Colonic mucosa (tissue), 4 donors: Measurements from ENCODE around the gene SLC18B1. TPM values are rescaled to one million over a fixed set of nuclear protein-coding genes. Genes with fewer than 3 reads are reported as not detected.

Experiments used
- DNase-seq: peaks from one replicate; pipeline ENCODE4 v3.0.0-alpha.2; 2020
- H3K27ac ChIP-seq: fragments of 200-600 bp; one replicate; pipeline ENCODE4 v1.8.0; 2021
- H3K27me3 ChIP-seq: fragments of 200-600 bp; one replicate; pipeline ENCODE4 v1.8.0; 2021
- H3K36me3 ChIP-seq: fragments of 200-600 bp; one replicate; pipeline ENCODE4 v1.8.0; 2021
- H3K4me1 ChIP-seq: fragments of 200-600 bp; one replicate; pipeline ENCODE4 v1.8.0; 2021; ENCODE audit warnings: mild to moderate bottlenecking
- H3K4me3 ChIP-seq: fragments of 200-600 bp; one replicate; pipeline ENCODE4 v1.8.0; 2021
- H3K9ac ChIP-seq, 2 donors: one replicate each; pipeline ENCODE4 v1.7.0; 2013; ENCODE audit warnings: control low read depth in 2 of 2, low read depth in 2 of 2, low read length in 2 of 2
- H3K9me3 ChIP-seq: fragments of 200-600 bp; one replicate; pipeline ENCODE4 v1.8.0; 2021
- intact Hi-C: fragments of 100-400 bp; cut with DNase I; formaldehyde crosslinking; loops from one replicate; pipeline ENCODE4 v1.14.1; 2022
- total RNA-seq, 2 donors: library from RNA; stranded (reverse); fragmentation: NEBNext Ultra II Directional in 1 of 2; extraction: Animal tissue kit (Norgen Biotek cat#: 25700) in 1 of 2; gene quantifications; one replicate each; pipeline ENCODE4 v1.2.1, GENCODE V29; 2021
- TF ChIP-seq, protein P1 (sequence below): fragments of 200-600 bp; IDR thresholded peaks from one replicate; pipeline ENCODE4 v1.8.0; 2022; ENCODE audit warnings: antibody characterized with exemption, mild to moderate bottlenecking
- donor health status: healthy.
- donor health status: DM: no; HTN: no; CAD: no.
- donor health status: DM: no; HTN: no; CAD: no.

The SLC18B1 gene
- total RNA-seq, 2 donors from 2014 or later: 11.1 to 11.8 TPM

DNA sequence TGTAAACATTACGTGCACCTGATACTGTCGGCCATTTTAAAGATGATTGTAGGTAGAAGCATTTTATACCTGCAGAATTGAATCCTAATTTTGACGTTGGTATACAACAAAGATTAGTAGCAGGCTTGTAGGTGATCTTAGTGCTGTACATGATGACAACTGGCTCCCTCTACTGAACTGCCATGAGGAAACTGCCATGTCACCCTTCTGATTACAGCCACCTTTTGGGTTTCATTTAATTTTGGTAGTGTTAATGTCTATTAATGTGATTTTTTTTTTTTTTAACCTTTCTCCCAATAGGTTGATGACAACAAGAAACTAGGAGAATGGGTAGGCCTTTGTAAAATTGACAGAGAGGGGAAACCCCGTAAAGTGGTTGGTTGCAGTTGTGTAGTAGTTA lies 18.2 kb upstream of the SLC18B1 start:
- Histone ChIP-seq H3K4me1 (peaks cover 6% of the 10 kb centered on the region), H3K36me3 (peaks cover 11% of the 10 kb centered on the region), H3K4me3 (no peak overlapping the region), H3K9ac (peak overlapping the region in 1 of 2 donors; percentile 98), H3K27me3 (no peaks in the 10 kb centered on the region), H3K27ac (no peak overlapping the region), H3K9me3 (no peaks in the 10 kb centered on the region)
- intact Hi-C loops: no loop called here
- TF ChIP-seq, protein P1, sequence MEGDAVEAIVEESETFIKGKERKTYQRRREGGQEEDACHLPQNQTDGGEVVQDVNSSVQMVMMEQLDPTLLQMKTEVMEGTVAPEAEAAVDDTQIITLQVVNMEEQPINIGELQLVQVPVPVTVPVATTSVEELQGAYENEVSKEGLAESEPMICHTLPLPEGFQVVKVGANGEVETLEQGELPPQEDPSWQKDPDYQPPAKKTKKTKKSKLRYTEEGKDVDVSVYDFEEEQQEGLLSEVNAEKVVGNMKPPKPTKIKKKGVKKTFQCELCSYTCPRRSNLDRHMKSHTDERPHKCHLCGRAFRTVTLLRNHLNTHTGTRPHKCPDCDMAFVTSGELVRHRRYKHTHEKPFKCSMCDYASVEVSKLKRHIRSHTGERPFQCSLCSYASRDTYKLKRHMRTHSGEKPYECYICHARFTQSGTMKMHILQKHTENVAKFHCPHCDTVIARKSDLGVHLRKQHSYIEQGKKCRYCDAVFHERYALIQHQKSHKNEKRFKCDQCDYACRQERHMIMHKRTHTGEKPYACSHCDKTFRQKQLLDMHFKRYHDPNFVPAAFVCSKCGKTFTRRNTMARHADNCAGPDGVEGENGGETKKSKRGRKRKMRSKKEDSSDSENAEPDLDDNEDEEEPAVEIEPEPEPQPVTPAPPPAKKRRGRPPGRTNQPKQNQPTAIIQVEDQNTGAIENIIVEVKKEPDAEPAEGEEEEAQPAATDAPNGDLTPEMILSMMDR: no peak
- DNase-seq: no peak

DNA sequence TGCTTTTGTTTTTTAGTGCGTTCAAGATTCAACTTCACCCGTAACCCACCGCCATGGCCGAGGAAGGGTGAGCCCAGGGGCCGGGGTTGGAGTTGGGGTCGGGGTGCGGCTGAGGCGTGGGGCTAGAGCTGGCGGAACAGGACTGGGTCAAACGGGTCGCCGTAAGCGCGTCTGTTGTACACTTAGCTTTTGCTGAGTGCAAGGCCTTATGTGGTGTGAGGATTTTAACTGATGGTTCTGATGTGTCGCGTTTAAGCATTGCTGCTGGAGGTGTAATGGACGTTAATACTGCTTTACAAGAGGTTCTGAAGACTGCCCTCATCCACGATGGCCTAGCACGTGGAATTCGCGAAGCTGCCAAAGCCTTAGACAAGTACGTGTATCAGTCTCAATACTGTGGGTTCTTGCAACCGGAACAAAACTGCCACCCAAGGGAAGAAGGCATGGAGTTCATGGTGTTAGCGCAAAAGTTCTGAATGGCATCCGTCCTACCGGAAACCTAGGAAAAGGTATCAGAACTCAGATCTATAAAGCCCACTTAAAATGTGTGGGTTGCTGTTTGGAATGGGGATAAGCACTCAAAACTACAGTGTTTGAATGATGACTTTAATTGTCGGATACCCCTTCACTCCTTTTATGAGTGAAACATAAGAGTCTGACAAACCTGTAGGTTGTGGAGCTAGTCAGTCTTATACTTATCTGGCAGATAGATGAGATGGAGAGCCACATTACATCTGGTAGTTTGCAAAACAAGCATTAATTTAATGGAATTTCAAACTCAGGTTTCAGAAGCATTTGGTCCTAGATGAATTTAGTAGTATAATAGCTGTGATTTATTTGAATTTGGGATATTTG lies 16.5 kb upstream of the SLC18B1 start:
- Histone ChIP-seq H3K27ac (peak overlapping the region; percentile 13), H3K9ac (peak overlapping the region; percentile 49 to 98), H3K27me3 (no peaks in the 10 kb centered on the region), H3K4me3 (peak overlapping the region; percentile 91), H3K4me1 (peaks cover 6% of the 10 kb centered on the region), H3K9me3 (no peaks in the 10 kb centered on the region), H3K36me3 (peaks cover 11% of the 10 kb centered on the region)
- intact Hi-C loops: no loop called here
- DNase-seq: no peak
- TF ChIP-seq, protein P1: no peak

DNA sequence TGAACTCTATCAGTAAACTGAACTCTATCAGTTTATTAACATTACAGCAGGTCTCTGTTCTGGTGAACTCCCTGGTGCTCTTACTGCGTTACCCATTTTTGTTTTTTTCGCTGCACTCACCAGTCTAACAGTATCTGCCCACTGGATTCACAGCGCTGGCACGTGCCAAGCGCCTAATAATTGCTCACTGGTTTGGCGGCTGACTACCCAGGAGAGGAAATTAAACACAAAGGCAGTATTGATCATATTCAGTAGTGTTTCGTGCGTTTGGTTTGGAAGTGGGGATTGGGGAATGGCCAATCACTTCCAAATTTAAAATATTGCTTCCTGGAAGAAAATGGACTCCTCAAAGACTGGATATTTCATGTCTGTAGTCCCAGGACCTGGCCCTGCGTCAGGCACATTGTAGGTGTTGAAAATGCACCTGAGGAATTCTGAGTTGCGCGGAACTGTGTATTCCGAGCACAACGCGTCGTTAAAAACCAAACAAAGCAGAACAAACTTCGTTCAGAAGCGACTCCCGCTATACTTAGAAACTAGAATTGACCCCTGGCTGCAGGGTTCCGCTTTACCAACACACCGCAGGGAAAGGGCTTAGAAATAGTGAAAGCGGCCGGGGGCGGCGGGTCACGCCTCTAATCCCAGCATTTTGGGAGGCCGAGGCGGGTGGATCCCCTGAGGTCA lies 14.9 kb upstream of the SLC18B1 start:
- Histone ChIP-seq H3K9me3 (no peaks in the 10 kb centered on the region), H3K9ac (peak overlapping the region; percentile 82 to 98), H3K27ac (peak overlapping the region; percentile 91), H3K4me3 (peak overlapping the region; percentile 71), H3K27me3 (no peaks in the 10 kb centered on the region), H3K36me3 (peaks cover 11% of the 10 kb centered on the region), H3K4me1 (peaks cover 6% of the 10 kb centered on the region)
- TF ChIP-seq, protein P1: no peak
- intact Hi-C loops: no loop called here
- peak; percentile 49 for DNase-seq

DNA sequence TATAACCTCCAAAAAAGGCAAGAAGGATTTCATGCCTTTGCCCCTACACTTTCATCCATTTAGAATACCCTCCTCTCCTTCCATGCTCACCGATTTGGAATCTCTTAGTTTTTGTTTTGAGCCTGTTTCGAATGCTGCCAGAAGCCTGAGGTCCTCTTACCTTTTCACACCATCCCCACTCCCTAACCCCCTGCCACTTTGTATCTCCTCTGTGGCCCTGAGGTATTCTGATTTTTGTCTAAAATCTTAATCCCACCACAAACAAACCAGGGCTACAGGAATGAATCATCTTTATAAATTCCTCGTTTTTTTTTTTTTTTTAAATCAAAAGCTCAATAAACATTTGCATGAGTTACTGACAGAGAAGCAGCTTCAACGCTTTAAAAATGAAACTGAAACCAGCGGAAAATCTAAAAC lies 14.3 kb upstream of the SLC18B1 start:
- no peaks in the 10 kb centered on the region for H3K9me3 ChIP-seq
- peak overlapping the region in 1 of 2 donors; percentile 98 for H3K9ac ChIP-seq
- intact Hi-C loops: no loop called here
- peaks cover 9% of the 10 kb centered on the region for H3K36me3 ChIP-seq
- TF ChIP-seq, protein P1: no peak
- H3K4me3 ChIP-seq: peak overlapping the region; percentile 71
- DNase-seq: no peak
- H3K27me3 ChIP-seq: no peaks in the 10 kb centered on the region
- H3K27ac ChIP-seq: peak overlapping the region; percentile 91
- H3K4me1 ChIP-seq: peaks cover 6% of the 10 kb centered on the region

DNA sequence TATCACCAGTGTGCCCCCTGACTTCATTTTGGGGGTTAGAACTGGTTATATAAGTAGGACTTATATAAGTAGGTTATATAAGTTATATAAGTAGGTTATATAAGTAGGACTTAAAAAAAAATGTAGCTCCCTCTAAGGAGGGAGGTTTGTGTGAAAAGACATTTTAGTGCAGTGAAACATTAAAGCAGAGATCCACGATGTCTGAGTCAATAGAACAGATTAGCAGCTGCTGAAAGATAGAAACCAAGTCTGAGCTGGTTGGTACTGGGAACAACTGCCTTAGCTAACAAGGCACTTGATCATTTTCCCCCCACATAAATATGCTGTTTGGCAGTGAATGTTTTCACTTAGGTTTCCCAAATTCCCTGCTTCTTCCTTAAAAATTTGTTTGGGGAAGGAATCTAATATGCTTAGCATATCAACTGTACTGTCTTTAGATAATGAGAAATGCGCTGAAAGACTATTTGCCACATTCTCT lies 13.9 kb upstream of the SLC18B1 start:
- intact Hi-C loops: no loop called here
- DNase-seq: no peak
- TF ChIP-seq, protein P1: no peak
- peak overlapping the region; percentile 91 for H3K27ac ChIP-seq
- peaks cover 4% of the 10 kb centered on the region for H3K36me3 ChIP-seq
- peaks cover 6% of the 10 kb centered on the region for H3K4me1 ChIP-seq
- H3K9me3 ChIP-seq: no peaks in the 10 kb centered on the region
- H3K9ac ChIP-seq: peak overlapping the region in 1 of 2 donors; percentile 98
- H3K27me3 ChIP-seq: no peaks in the 10 kb centered on the region
- H3K4me3 ChIP-seq: peak overlapping the region; percentile 71
